BE2C (cell line): Measurements from ENCODE around the gene OR5AN1.

Experiments used
- DNase-seq: peaks from one replicate; pipeline ENCODE4 v3.0.0-alpha.2; 2020
- H3K27me3 ChIP-seq: fragments of 250-450 bp; sonication (Bioruptor Pico); 2 replicates; pipeline ENCODE4 v1.5.1; 2020; ENCODE audit warnings: mild to moderate bottlenecking
- H3K36me3 ChIP-seq: fragments of 250-450 bp; sonication (Bioruptor Pico); 2 replicates; pipeline ENCODE4 v1.5.1; 2020; ENCODE audit warnings: mild to moderate bottlenecking
- H3K4me1 ChIP-seq: fragments of 250-450 bp; sonication (Bioruptor Pico); 2 replicates; pipeline ENCODE4 v1.5.1; 2020
- H3K4me3 ChIP-seq: 2 replicates; pipeline ENCODE4 v1.5.1; 2011; ENCODE audit warnings: low read depth, low read length
- H3K9me3 ChIP-seq: fragments of 250-450 bp; sonication (Bioruptor Pico); 2 replicates; pipeline ENCODE4 v1.5.1; 2020
- CTCF ChIP-seq: IDR thresholded peaks from 2 replicates; pipeline ENCODE4 v1.5.1; 2012; ENCODE audit warnings: mild to moderate bottlenecking, low read depth, low read length

The OR5AN1 gene

GRCh38 chr11:59417023-59417422 lies 58.3 kb downstream of the OR5AN1 start:
- H3K9me3 ChIP-seq: no peaks in the 10 kb centered on the region
- H3K36me3 ChIP-seq: no peaks in the 10 kb centered on the region
- H3K4me1 ChIP-seq: no peaks in the 10 kb centered on the region
- H3K4me3 ChIP-seq: no peak overlapping the region
- TF ChIP-seq CTCF: no peak
- DNase-seq: no peak
- no peaks in the 10 kb centered on the region for H3K27me3 ChIP-seq

GRCh38 chr11:59418156-59418555 lies 59.5 kb downstream of the OR5AN1 start:
- H3K36me3 ChIP-seq: no peaks in the 10 kb centered on the region
- DNase-seq: no peak
- no peaks in the 10 kb centered on the region for H3K27me3 ChIP-seq
- H3K9me3 ChIP-seq: no peaks in the 10 kb centered on the region
- no peak for TF ChIP-seq CTCF
- no peak overlapping the region for H3K4me3 ChIP-seq
- no peaks in the 10 kb centered on the region for H3K4me1 ChIP-seq
